ENCODE measurements around the gene PRKG2.

DNA sequence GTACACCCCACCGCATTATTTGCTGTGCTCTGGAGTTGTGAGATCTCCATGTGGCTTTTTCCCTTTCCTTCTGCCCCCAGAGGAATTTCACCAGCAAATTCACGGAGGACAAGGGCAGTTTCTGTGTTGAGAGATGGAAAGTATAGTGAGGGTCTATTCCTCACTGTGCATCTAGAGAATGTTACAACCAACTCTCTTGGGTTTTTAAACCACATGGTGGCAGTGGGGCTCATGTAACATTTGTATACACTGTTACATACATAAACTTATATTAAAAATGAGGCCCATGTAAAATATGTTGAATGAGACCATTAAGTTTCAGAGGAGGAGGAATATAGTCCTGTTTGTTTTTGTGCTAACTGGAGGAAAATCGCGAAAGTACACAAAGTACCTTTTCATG is 909 bp upstream of the PRKG2 start:
- TF ChIP-seq, protein P1, sequence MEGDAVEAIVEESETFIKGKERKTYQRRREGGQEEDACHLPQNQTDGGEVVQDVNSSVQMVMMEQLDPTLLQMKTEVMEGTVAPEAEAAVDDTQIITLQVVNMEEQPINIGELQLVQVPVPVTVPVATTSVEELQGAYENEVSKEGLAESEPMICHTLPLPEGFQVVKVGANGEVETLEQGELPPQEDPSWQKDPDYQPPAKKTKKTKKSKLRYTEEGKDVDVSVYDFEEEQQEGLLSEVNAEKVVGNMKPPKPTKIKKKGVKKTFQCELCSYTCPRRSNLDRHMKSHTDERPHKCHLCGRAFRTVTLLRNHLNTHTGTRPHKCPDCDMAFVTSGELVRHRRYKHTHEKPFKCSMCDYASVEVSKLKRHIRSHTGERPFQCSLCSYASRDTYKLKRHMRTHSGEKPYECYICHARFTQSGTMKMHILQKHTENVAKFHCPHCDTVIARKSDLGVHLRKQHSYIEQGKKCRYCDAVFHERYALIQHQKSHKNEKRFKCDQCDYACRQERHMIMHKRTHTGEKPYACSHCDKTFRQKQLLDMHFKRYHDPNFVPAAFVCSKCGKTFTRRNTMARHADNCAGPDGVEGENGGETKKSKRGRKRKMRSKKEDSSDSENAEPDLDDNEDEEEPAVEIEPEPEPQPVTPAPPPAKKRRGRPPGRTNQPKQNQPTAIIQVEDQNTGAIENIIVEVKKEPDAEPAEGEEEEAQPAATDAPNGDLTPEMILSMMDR (IDR thresholded peaks at IDR 0.05): no peak
- no peak for TF ChIP-seq POLR2A (IDR thresholded peaks at IDR 0.05)
